HepG2 (cell line): Measurements from ENCODE around the gene PARM1. TPM values are rescaled to one million over a fixed set of nuclear protein-coding genes. Genes with fewer than 3 reads are reported as not detected.
A peak's percentile ranks its signal among the peaks of the same experiment; 100 is the strongest.

Experiments
- ATF6 ChIP-seq: sonication (generic); formaldehyde crosslinking; conservative IDR thresholded peaks from 2 replicates; pipeline ENCODE4 v1.4.0; 2020; ENCODE audit warnings: missing genetic modification reagents
- HNF1B ChIP-seq: sonication (generic); formaldehyde crosslinking; IDR thresholded peaks from 2 replicates; pipeline ENCODE4 v1.5.1; 2020; ENCODE audit warnings: mild to moderate bottlenecking, moderate library complexity, missing genetic modification reagents
- KDM2A ChIP-seq: sonication (generic); formaldehyde crosslinking; IDR thresholded peaks from 2 replicates; pipeline ENCODE4 v1.4.0; 2020; ENCODE audit warnings: low read depth, missing genetic modification reagents, borderline replicate concordance
- MTF2 ChIP-seq: sonication (generic); formaldehyde crosslinking; IDR thresholded peaks from 2 replicates; pipeline ENCODE4 v1.5.0; 2020; ENCODE audit warnings: missing genetic modification reagents, borderline replicate concordance
- PCBP1 ChIP-seq: fragments of 200-400 bp; formaldehyde crosslinking; IDR thresholded peaks from 2 replicates; pipeline ENCODE4 v1.6.1; 2017; ENCODE audit warnings: mild to moderate bottlenecking, low read depth, low read length, borderline replicate concordance
- SYNCRIP ChIP-seq: fragments of 200-400 bp; formaldehyde crosslinking; IDR thresholded peaks from 2 replicates; pipeline ENCODE4 v1.6.1; 2018; ENCODE audit warnings: mild to moderate bottlenecking, low read depth, low read length; ENCODE audit not compliant: insufficient read depth
- TCF7 ChIP-seq: sonication (generic); IDR thresholded peaks from 2 replicates; pipeline ENCODE4 v1.6.1; 2016; ENCODE audit warnings: antibody characterized with exemption, low read depth
- ZNF670 ChIP-seq: sonication (generic); formaldehyde crosslinking; IDR thresholded peaks from 2 replicates; pipeline ENCODE4 v1.8.0; 2022; ENCODE audit warnings: mild to moderate bottlenecking, missing genetic modification reagents, borderline replicate concordance
- ZNF703 ChIP-seq: sonication (generic); formaldehyde crosslinking; IDR thresholded peaks from 2 replicates; pipeline ENCODE4 v1.5.1; 2020; ENCODE audit warnings: missing genetic modification reagents, mild to moderate bottlenecking, moderate library complexity, borderline replicate concordance
- ZNF710 ChIP-seq: sonication (generic); formaldehyde crosslinking; IDR thresholded peaks from 2 replicates; pipeline ENCODE4 v1.5.0; 2020; ENCODE audit warnings: mild to moderate bottlenecking, missing genetic modification reagents, borderline replicate concordance
- ZNF746 ChIP-seq: sonication (generic); formaldehyde crosslinking; IDR thresholded peaks from 2 replicates; pipeline ENCODE4 v1.8.0; 2022; ENCODE audit warnings: mild to moderate bottlenecking, missing genetic modification reagents
- polyA plus RNA-seq, 8 experiments: library from polyadenylated mRNA; depleted of rRNA in 3 of 8; stranded (reverse) in 7 of 8; unstranded in 1 of 8; fragments of >200 nt; fragmentation: Illumina TruSeq in 4 of 8; extraction: Trizol in 4 of 8; gene quantifications; 2 replicates each; pipeline versions ENCODE4 v1.2.1 to v1.2.3, GENCODE V29; 2011 to 2016; ENCODE audit warnings: low read depth in 4 of 8, missing spikeins in 1 of 8, mixed read lengths in 1 of 8; ENCODE audit not compliant: insufficient read depth in 1 of 8
- total RNA-seq, 5 experiments: library from RNA; depleted of rRNA; stranded (reverse); fragments of >200 nt; fragmentation: Illumina TruSeq; extraction: Trizol; gene quantifications; 2 replicates each; pipeline ENCODE4 v1.2.3, GENCODE V29; 2016; ENCODE audit warnings: low read depth in 1 of 5

The PARM1 gene
- total and polyA plus RNA-seq, 2 of the 13 experiments (the other 11 are each of a cell fraction or from before 2014, with no cell fraction given): not detected

- no peak for TF ChIP-seq HNF1B
- no peak for TF ChIP-seq ZNF710 (CRISPR knock-in tag)
- TF ChIP-seq MTF2 (CRISPR knock-in tag): peak; percentile 74; the same call in 1 of the 2 replicates
- TF ChIP-seq SYNCRIP: no peak
- TF ChIP-seq ZNF746 (CRISPR knock-in tag): no peak
- no peak for TF ChIP-seq PCBP1
- no peak for TF ChIP-seq ZNF703 (CRISPR knock-in tag)
- no peak for TF ChIP-seq ATF6 (CRISPR knock-in tag)
- peak; percentile 44; the same call in 1 of the 2 replicates for TF ChIP-seq KDM2A (CRISPR knock-in tag)
- no peak for TF ChIP-seq ZNF670 (CRISPR knock-in tag)
- TF ChIP-seq TCF7: no peak
These were observed at the start of gene PARM1 (continued) for GRCh38 chr4:74932832-74933561.
